Measurements from ENCODE around the gene PPP1R18. TPM values are rescaled to one million over a fixed set of nuclear protein-coding genes. Genes with fewer than 3 reads are reported as not detected.

PPP1R18 gene
- total and polyA plus RNA-seq, 9 of the 15 experiments (the other 6 are each of a cell fraction or from before 2014, with no cell fraction given) = 12.0 to 99.2 (median 42.6) TPM

DNA sequence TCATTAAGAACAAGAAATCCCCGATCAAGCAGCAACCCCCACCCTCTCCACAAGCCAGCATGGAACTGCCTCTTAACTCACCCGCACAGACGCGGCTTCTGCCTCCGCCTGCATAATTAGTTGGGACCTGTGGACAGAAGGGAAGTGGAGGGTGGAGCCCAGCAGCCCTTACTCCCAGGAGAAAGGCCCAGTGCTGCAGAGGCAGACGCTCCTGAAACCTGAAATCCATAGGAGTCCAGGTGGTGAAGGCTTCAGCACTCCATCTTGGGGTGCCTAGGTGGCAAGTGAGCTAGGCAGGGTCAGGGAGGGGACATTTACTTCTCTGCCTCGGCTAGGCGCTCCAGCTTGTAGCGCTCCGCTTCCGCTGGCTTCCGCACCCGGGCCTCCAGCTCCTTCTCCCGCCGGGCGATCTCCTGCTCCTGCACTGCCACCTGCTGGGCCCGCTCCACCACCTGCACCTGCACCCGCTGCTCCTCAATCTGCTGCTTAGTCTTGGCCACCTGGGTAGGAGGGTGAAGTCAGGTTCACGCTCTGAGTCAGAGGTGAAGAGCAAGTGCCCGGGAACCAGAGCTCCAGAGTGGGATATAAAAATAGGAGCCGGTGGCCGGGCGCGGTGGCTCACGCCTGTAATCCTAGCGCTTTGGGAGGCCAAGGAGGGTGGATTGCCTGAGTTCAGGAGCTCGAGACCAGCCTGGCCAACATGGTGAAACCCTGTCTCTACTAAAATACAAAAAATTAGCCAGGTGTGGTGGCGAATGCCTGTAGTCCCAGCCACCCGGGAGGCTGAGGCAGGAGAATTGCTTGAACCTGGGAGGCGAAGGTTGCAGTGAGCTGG, 44.4 kb upstream of the PPP1R18 start:
- peaks cover 75% of the 10 kb centered on the region for H3K36me3 ChIP-seq (ENCODE audit: control insufficient read depth, insufficient read depth, low read length)
- intact Hi-C loops (cut with micrococcal nuclease) = loop anchor here (2.0 to 5.0 kb wide), 4 partner anchors 52 to 356 kb away; no protein-coding TSS in a partner anchor
- 0 out of 2 replicates have a peak, but pooled peaks have one; percentile 26 for TF ChIP-seq SPI1 (IDR thresholded peaks at IDR 0.05; ENCODE audit: borderline replicate concordance, low read depth, low read length)
- TF ChIP-seq, protein P1, sequence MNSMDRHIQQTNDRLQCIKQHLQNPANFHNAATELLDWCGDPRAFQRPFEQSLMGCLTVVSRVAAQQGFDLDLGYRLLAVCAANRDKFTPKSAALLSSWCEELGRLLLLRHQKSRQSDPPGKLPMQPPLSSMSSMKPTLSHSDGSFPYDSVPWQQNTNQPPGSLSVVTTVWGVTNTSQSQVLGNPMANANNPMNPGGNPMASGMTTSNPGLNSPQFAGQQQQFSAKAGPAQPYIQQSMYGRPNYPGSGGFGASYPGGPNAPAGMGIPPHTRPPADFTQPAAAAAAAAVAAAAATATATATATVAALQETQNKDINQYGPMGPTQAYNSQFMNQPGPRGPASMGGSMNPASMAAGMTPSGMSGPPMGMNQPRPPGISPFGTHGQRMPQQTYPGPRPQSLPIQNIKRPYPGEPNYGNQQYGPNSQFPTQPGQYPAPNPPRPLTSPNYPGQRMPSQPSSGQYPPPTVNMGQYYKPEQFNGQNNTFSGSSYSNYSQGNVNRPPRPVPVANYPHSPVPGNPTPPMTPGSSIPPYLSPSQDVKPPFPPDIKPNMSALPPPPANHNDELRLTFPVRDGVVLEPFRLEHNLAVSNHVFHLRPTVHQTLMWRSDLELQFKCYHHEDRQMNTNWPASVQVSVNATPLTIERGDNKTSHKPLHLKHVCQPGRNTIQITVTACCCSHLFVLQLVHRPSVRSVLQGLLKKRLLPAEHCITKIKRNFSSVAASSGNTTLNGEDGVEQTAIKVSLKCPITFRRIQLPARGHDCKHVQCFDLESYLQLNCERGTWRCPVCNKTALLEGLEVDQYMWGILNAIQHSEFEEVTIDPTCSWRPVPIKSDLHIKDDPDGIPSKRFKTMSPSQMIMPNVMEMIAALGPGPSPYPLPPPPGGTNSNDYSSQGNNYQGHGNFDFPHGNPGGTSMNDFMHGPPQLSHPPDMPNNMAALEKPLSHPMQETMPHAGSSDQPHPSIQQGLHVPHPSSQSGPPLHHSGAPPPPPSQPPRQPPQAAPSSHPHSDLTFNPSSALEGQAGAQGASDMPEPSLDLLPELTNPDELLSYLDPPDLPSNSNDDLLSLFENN (IDR thresholded peaks at IDR 0.05; ENCODE audit: low read depth in 2 of 2, low read length in 2 of 2) = 0 out of 4 replicates have a peak, but pooled peaks of 1 of the 2 experiments have one; percentile 58
- TF ChIP-seq, protein P2, sequence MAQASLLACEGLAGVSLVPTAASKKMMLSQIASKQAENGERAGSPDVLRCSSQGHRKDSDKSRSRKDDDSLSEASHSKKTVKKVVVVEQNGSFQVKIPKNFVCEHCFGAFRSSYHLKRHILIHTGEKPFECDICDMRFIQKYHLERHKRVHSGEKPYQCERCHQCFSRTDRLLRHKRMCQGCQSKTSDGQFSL (CRISPR knock-in tag; IDR thresholded peaks at IDR 0.05) = no peak
- TF ChIP-seq, protein P2 (tag; IDR thresholded peaks at IDR 0.05) = no peak
- TF ChIP-seq SMAD3 (CRISPR knock-in tag; conservative IDR thresholded peaks at IDR 0.05) = no peak
- 0 out of 2 replicates have a peak, but pooled peaks have one; percentile 9 for TF ChIP-seq KLF16 (IDR thresholded peaks at IDR 0.05)
- TF ChIP-seq CC2D1A (IDR thresholded peaks at IDR 0.05) = peak; percentile 55; the same call in 1 of the 2 replicates
- TF ChIP-seq MYC (IDR thresholded peaks at IDR 0.05; ENCODE audit: low read depth, low read length) = peak; percentile 17; the same call in 1 of the 2 replicates
- TF ChIP-seq MYC (CRISPR knock-in tag; IDR thresholded peaks at IDR 0.05; ENCODE audit: borderline replicate concordance, low read depth) = no peak
- TF ChIP-seq, protein P3, sequence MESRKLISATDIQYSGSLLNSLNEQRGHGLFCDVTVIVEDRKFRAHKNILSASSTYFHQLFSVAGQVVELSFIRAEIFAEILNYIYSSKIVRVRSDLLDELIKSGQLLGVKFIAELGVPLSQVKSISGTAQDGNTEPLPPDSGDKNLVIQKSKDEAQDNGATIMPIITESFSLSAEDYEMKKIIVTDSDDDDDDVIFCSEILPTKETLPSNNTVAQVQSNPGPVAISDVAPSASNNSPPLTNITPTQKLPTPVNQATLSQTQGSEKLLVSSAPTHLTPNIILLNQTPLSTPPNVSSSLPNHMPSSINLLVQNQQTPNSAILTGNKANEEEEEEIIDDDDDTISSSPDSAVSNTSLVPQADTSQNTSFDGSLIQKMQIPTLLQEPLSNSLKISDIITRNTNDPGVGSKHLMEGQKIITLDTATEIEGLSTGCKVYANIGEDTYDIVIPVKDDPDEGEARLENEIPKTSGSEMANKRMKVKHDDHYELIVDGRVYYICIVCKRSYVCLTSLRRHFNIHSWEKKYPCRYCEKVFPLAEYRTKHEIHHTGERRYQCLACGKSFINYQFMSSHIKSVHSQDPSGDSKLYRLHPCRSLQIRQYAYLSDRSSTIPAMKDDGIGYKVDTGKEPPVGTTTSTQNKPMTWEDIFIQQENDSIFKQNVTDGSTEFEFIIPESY (CRISPR knock-in tag; IDR thresholded peaks at IDR 0.05) = peak; percentile 99
- no peak for TF ChIP-seq NELFE (IDR thresholded peaks at IDR 0.05; ENCODE audit: insufficient read depth, insufficient read length)
- peak; percentile 68; the same call in 1 of the 2 replicates for TF ChIP-seq ETV5 (CRISPR knock-in tag; IDR thresholded peaks at IDR 0.05; ENCODE audit: low read depth)

More for the DNA sequence above, 44.4 kb upstream of the PPP1R18 start:
- Histone ChIP-seq H2AFZ (ENCODE audit: low read depth, low read length) (no peak overlapping the region; the same call in 1 of the 2 replicates), H3K9me3 (replicated peaks; ENCODE audit: control insufficient read depth, insufficient read depth, low read depth, low read length) (no peaks in the 10 kb centered on the region), H4K20me1 (replicated peaks; ENCODE audit: control insufficient read depth, insufficient read depth, low read length) (peaks cover 7% of the 10 kb centered on the region), H3K9me1 (ENCODE audit: control insufficient read depth, insufficient read depth, low read length) (peaks cover 2% of the 10 kb centered on the region), H3K27me3 (ENCODE audit: control insufficient read depth in 2 of 2, insufficient read depth in 2 of 2, low read length in 2 of 2) (no peaks in the 10 kb centered on the region), H3K79me2 (ENCODE audit: control insufficient read depth, insufficient read depth, low read length) (peaks cover 3% of the 10 kb centered on the region; the same call in 2 of the 3 replicates), H3K27ac (ENCODE audit: extremely low read depth, low read depth, low read length) (0 out of 3 replicates have a peak overlapping the region, but pooled peaks have one; percentile 18), H3K4me1 (replicated peaks in 1 of 2; ENCODE audit: control insufficient read depth in 2 of 2, insufficient read depth in 2 of 2, low read length in 2 of 2) (peaks cover 0 to 7% of the 10 kb centered on the region in 2 experiments; a peak in 3 of 5 replicates), H3K4me3 (no peak overlapping the region), H3K9ac (ENCODE audit: insufficient read depth in 1 of 2, low read depth in 2 of 2, low read length in 2 of 2) (peak overlapping the region in 1 of 2 experiments; percentile 74; a peak in 2 of 4 replicates), H3K4me2 (ENCODE audit: insufficient read depth, low read length) (0 out of 2 replicates have a peak overlapping the region, but pooled peaks have one; percentile 27)
- POLR2A ChIA-PET = interaction anchor here (0.6 to 6.1 kb wide), 15 partner anchors 9 to 272 kb away, joined by 3 to 50 read pairs (median 4); partner anchors contain the start of genes FLOT1, MDC1 and TUBB
- peak; percentile 79 to 86 (median 84) for DNase-seq (ENCODE audit: extremely low read depth in 1 of 4, low spot score in 3 of 4)
- ATAC-seq = peak; percentile 90
- peak; percentile 49 for FAIRE-seq
- 43% methylated on average over 30 of the region's 30 CpGs for WGBS (ENCODE audit: insufficient coverage, low coverage, missing lambda C conversion rate)
- no TSS peak for BruUV-seq (replicated peaks)
- in situ Hi-C loops (cut with MboI) = no loop called here
- CTCF ChIA-PET (ENCODE audit: low intra/inter-chr PET ratio) = interaction anchor here (0.7 to 1.0 kb wide), 5 partner anchors 8 to 383 kb away, joined by 3 to 7 read pairs (median 3); partner anchors contain the start of gene ATAT1
